OCI-LY3 (cell line): Measurements from ENCODE around the gene MCM3AP.
A peak's percentile ranks its signal among the peaks of the same experiment; 100 is the strongest.

ENCODE experiments used
- H2AFZ ChIP-seq: fragments of 200-600, 300-600 bp; shearing (Covaris generic); 2 replicates; pipeline ENCODE4 v1.6.0; 2014; ENCODE audit warnings: antibody characterized with exemption, low read depth, low read length
- H3K27ac ChIP-seq: fragments of 200-600, 300-600 bp; sonication (generic); 2 replicates; pipeline ENCODE4 v1.5.1; 2014; ENCODE audit warnings: mild to moderate bottlenecking, low read length, moderate library complexity, mixed read lengths
- H3K27me3 ChIP-seq: fragments of 200-600, 300-600 bp; sonication (generic); 2 replicates; pipeline ENCODE4 v1.6.1; 2014; ENCODE audit warnings: low read depth, low read length, mixed read lengths
- H3K36me3 ChIP-seq: fragments of 200-600, 300-600 bp; sonication (generic); replicated peaks from 2 replicates; pipeline ENCODE3; 2014; ENCODE audit warnings: low read depth, low read length, mixed read lengths
- H3K4me1 ChIP-seq: fragments of 300-600, 200-600 bp; sonication (generic); 2 replicates; pipeline ENCODE4 v1.6.1; 2014; ENCODE audit warnings: low read length, mixed read lengths
- H3K4me2 ChIP-seq: fragments of 200-600, 300-600 bp; sonication (generic); 2 replicates; pipeline ENCODE4 v1.6.1; 2014; ENCODE audit warnings: low read length, mixed read lengths
- H3K4me3 ChIP-seq: fragments of 300-600, 200-600 bp; sonication (generic); 2 replicates; pipeline ENCODE4 v1.5.1; 2014; ENCODE audit warnings: antibody characterized with exemption, mild to moderate bottlenecking, low read length, moderate library complexity
- H3K79me2 ChIP-seq: fragments of 300-600, 200-600 bp; shearing (Covaris generic); 2 replicates; pipeline ENCODE4 v1.6.1; 2014; ENCODE audit warnings: mild to moderate bottlenecking, low read length, mixed read lengths
- H3K9ac ChIP-seq: fragments of 300-600, 200-600 bp; shearing (Covaris generic); 2 replicates; pipeline ENCODE4 v1.6.0; 2014; ENCODE audit warnings: mild to moderate bottlenecking, low read length, moderate library complexity
- H3K9me3 ChIP-seq: fragments of 200-600, 300-600 bp; shearing (Covaris generic); 2 replicates; pipeline ENCODE4 v1.6.1; 2014; ENCODE audit warnings: low read length, mixed read lengths; ENCODE audit not compliant: insufficient read depth
- H4K20me1 ChIP-seq: fragments of 200-600, 300-600 bp; sonication (generic); 2 replicates; pipeline ENCODE4 v1.6.1; 2016; ENCODE audit warnings: low read length, mixed read lengths; ENCODE audit not compliant: insufficient read depth
- CTCF ChIP-seq: fragments of 200-600, 300-600 bp; sonication (generic); IDR thresholded peaks from 2 replicates; pipeline ENCODE4 v1.5.1; 2014; ENCODE audit warnings: antibody characterized with exemption, low read length, low read depth
- EZH2phosphoT487 ChIP-seq: fragments of 200-600 bp; shearing (Covaris generic); IDR thresholded peaks from 2 replicates; pipeline ENCODE4 v1.6.1; 2018; ENCODE audit warnings: antibody characterized with exemption, mixed run types, low read depth

Gene MCM3AP

GRCh38 chr21:46239817-46240325 lies 45.5 kb downstream of the MCM3AP start:
- TF ChIP-seq EZH2phosphoT487 (no peak), CTCF (no peak)
- H2AFZ ChIP-seq: no peak overlapping the region
- no peak overlapping the region for H3K27ac ChIP-seq
- no peaks in the 10 kb centered on the region for H4K20me1 ChIP-seq
- H3K4me1 ChIP-seq: peaks cover 7% of the 10 kb centered on the region
- peaks cover 64% of the 10 kb centered on the region for H3K36me3 ChIP-seq
- H3K9me3 ChIP-seq: no peaks in the 10 kb centered on the region
- no peak overlapping the region for H3K9ac ChIP-seq
- no peak overlapping the region for H3K4me2 ChIP-seq
- peaks cover 3% of the 10 kb centered on the region; the same call in 1 of the 2 replicates for H3K79me2 ChIP-seq
- no peaks in the 10 kb centered on the region for H3K27me3 ChIP-seq
- H3K4me3 ChIP-seq: no peak overlapping the region

- TF ChIP-seq CTCF: no peak
- TF ChIP-seq EZH2phosphoT487: no peak
- peaks cover 64% of the 10 kb centered on the region for H3K36me3 ChIP-seq
Observed at GRCh38 chr21:46237474-46237873, 47.9 kb downstream of the MCM3AP start.

GRCh38 chr21:46234436-46234950 lies 50.9 kb downstream of the MCM3AP start:
- H4K20me1 ChIP-seq: no peaks in the 10 kb centered on the region
- H3K27ac ChIP-seq: no peak overlapping the region
- no peaks in the 10 kb centered on the region for H3K9me3 ChIP-seq
- no peaks in the 10 kb centered on the region for H3K27me3 ChIP-seq
- TF ChIP-seq EZH2phosphoT487: no peak
- no peak for TF ChIP-seq CTCF
- H3K9ac ChIP-seq: no peak overlapping the region
- no peak overlapping the region for H3K4me2 ChIP-seq
- peaks cover 70% of the 10 kb centered on the region for H3K36me3 ChIP-seq
- no peak overlapping the region for H2AFZ ChIP-seq
- peaks cover 11% of the 10 kb centered on the region for H3K4me1 ChIP-seq
- no peak overlapping the region for H3K4me3 ChIP-seq
- H3K79me2 ChIP-seq: peaks cover 36% of the 10 kb centered on the region

More at GRCh38 chr21:46237474-46237873, 47.9 kb downstream of the MCM3AP start:
- no peak overlapping the region for H3K4me2 ChIP-seq
- H3K9me3 ChIP-seq: no peaks in the 10 kb centered on the region
- no peaks in the 10 kb centered on the region for H4K20me1 ChIP-seq
- peaks cover 7% of the 10 kb centered on the region for H3K4me1 ChIP-seq
- H3K9ac ChIP-seq: no peak overlapping the region
- H3K79me2 ChIP-seq: peaks cover 15% of the 10 kb centered on the region
- H3K27me3 ChIP-seq: no peaks in the 10 kb centered on the region
- H2AFZ ChIP-seq: no peak overlapping the region
- no peak overlapping the region for H3K4me3 ChIP-seq
- H3K27ac ChIP-seq: no peak overlapping the region

- no peak overlapping the region for H2AFZ ChIP-seq
- no peaks in the 10 kb centered on the region for H3K27me3 ChIP-seq
- no peaks in the 10 kb centered on the region for H3K9me3 ChIP-seq
- H3K9ac ChIP-seq: peak overlapping the region; percentile 90
- peaks cover 61% of the 10 kb centered on the region for H3K36me3 ChIP-seq
- H3K4me3 ChIP-seq: peak overlapping the region; percentile 97
- H4K20me1 ChIP-seq: peaks cover 12% of the 10 kb centered on the region
- H3K4me2 ChIP-seq: peak overlapping the region; percentile 98
- peaks cover 25% of the 10 kb centered on the region for H3K4me1 ChIP-seq
- H3K79me2 ChIP-seq: peaks cover 71% of the 10 kb centered on the region
- TF ChIP-seq CTCF (no peak), EZH2phosphoT487 (no peak)
- H3K27ac ChIP-seq: peak overlapping the region; percentile 64; the same call in 1 of the 2 replicates
Observed at GRCh38 chr21:46229923-46230260, 55.5 kb downstream of the MCM3AP start.
